C4-2B (cell line): Measurements from ENCODE around the gene LSM3.

Source experiments
- H3K27ac ChIP-seq: fragments of 450-650 bp; 2 replicates; pipeline ENCODE4 v1.5.1; 2017
- CTCF ChIP-seq: fragments of 450-650 bp; conservative IDR thresholded peaks from 2 replicates; pipeline ENCODE4 v1.5.1; 2017; ENCODE audit warnings: mild to moderate bottlenecking
- ZFX ChIP-seq: fragments of 450-650 bp; IDR thresholded peaks from 2 replicates; pipeline ENCODE4 v1.6.1; 2017

The LSM3 gene

GRCh38 chr3:14242490-14243311 lies 64.1 kb downstream of the LSM3 start:
- TF ChIP-seq ZFX = no peak
- no peak for TF ChIP-seq CTCF
- H3K27ac ChIP-seq = no peak overlapping the region

GRCh38 chr3:14243782-14244181 lies 65.2 kb downstream of the LSM3 start:
- TF ChIP-seq CTCF (no peak), ZFX (no peak)
- no peak overlapping the region for H3K27ac ChIP-seq

- TF ChIP-seq ZFX (no peak), CTCF (no peak)
- H3K27ac ChIP-seq = no peak overlapping the region
Measured at GRCh38 chr3:14244521-14245247, 66.1 kb downstream of the LSM3 start.

- TF ChIP-seq CTCF = no peak
- no peak for TF ChIP-seq ZFX
- H3K27ac ChIP-seq = no peak overlapping the region
Measured at GRCh38 chr3:14245248-14245639, 66.6 kb downstream of the LSM3 start.

- TF ChIP-seq CTCF (no peak), ZFX (no peak)
- no peak overlapping the region for H3K27ac ChIP-seq
Measured at GRCh38 chr3:14245822-14246221, 67.2 kb downstream of the LSM3 start.

- no peak for TF ChIP-seq CTCF
- no peak for TF ChIP-seq ZFX
- no peak overlapping the region for H3K27ac ChIP-seq
Measured at GRCh38 chr3:14246414-14246813, 67.8 kb downstream of the LSM3 start.

GRCh38 chr3:14248477-14248848 lies 69.8 kb downstream of the LSM3 start:
- TF ChIP-seq CTCF (no peak), ZFX (no peak)
- peak overlapping the region; percentile 74 for H3K27ac ChIP-seq
